HG02938 (cell line): Measurements from ENCODE around the gene C2CD3.
"Not testable (repeated sequence)": the region's sequence is repeated elsewhere in the genome, so short reads cannot be mapped to it uniquely, and the experiment has no call there.

Experiments
- ATAC-seq: cut with Tn5 transposase; IDR thresholded peaks from one replicate; pipeline ENCODE4 v1.9.1; 2021; ENCODE audit warnings: mild to moderate bottlenecking, moderate library complexity; ENCODE audit not compliant: unreplicated experiment

C2CD3 gene

DNA sequence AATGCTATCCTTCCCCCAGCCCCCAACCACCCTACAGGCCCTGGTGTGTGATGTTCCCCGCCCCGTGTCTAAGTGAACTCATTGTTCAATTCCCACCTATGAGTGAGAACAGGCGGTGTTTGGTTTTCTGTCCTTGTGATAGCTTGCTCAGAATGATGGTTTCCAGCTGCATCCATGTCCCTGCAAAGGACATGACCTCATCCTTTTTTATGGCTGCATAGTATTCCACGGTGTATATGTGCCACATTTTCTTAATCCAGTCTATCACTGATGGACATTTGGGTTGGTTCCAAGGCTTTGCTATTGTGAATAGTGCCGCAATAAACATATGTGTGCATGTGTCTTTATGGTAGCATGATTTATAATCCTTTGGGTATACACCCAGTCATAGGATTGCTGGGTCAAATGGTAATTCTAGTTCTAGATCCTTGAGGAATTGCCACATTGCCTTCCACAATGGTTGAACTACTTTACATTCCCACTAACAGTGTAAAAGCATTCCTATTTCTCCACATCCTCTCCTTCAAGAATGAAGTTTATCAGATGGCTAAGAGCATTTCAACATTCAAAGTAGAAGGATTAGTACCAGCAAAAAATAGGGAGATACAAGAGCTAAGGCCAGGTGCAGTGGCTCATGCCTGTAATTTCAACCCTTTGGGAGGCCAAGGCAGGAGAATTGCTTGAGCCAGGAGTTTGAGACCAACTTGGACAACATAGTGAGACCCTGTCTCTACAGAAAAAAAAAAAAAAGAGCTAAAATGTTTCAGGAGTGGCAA, 50.4 kb downstream of the C2CD3 start:
- not testable (repeated sequence) for ATAC-seq

DNA sequence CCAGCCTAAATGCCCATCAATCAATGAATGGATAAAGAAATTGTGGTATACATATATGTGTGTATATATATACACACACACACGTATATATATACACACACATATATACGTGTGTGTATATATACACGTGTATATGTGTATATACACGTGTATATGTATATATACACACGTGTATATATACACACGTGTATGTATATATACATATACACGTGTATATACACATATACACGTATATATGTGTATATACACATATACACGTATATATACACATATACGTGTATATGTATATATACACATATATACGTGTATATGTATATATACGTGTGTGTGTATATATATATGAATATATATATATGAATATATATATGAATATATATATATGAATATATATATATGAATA, 54.1 kb downstream of the C2CD3 start:
- ATAC-seq = no peak

DNA sequence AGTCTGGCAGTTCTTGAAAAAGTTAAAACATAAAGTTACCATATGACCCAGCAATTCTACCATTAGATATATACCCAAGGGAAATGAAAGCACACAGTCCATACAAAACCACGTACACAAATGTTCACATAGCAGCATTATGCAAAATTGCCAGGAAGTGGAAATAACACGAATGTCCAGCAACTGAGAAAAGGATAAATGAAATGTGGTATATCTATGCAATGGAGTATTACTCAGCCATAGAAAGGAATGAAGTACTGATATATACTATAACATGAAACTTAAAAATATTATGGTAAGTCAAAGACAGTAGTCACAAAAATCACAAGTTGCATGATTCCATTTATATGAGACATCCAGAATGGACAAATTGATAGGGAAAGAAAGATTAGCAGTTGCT, 57.9 kb downstream of the C2CD3 start:
- ATAC-seq = no peak

DNA sequence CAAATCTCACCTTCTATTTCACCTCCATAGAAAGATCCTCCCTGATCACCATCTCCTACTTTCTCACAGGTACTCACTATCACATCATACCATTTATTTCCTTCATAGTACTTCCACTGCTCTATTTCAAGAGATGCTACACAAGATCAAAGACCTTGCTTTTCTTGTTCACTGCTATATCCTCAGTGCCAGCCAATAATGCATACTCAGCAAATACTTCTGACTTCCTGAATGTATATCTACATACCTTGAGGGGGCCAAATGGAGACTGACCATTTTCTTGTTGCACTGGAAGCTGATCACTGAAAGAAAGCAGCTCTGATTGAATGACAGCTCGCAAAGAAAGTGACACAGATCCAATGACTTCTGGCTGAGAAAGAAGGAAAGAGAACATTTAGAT, 64.7 kb downstream of the C2CD3 start:
- ATAC-seq = no peak

DNA sequence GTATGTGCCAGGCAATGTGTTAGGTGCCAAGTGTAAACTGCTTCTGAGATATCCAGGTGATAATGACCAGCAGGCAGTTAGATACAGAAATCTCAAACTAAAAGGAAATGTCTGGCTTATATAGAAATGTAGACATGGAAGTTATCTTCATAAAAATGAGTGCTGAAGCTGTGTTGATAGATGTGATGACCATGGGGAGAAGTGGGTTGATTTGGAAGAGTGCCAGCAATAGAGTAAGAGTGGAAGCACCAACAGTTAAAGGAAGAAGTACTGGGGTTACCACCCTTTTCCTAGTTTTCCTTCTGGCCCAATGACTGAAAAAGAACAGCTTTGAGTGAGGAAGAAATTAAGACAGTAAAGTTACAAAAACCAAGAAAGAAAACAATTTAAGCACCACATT, 68.5 kb downstream of the C2CD3 start:
- ATAC-seq = no peak

DNA sequence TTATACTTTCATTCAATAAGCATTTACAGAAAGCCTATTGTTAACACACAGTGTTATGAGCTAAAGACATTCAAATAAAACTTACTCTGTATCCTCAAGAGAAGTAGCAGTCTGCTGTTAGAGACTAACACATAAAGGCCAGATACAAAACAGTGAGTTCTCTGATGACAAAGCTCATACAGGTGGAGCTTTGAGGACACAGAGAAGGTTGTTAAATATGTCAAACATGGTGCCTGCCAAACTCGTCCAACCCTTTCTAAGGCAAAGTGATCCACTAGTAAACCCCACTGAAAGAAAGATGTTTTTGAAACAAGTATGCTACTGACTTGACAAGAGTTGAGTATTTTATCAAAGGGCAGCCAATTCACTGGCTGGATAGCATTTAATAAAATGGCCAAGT, 70.1 kb downstream of the C2CD3 start:
- no peak for ATAC-seq

DNA sequence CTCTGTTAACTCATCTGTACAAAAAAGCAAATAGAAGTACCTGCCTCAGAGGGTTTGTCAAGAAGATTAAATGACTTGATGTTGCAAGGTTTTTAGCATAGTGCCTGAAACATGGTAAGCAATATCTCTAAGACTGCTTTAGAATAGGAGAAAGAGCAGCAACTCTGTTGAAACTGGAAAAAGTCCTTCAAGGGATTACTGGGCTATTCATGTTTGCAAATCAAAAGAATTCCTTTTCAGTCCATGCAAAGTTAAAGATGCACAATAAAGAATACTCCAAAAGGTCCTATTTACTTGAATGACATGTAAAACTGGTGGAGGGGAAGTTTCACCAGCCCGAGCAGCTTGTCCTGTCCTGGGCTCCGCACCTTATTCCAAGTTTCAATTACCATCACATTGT, 70.6 kb downstream of the C2CD3 start:
- no peak for ATAC-seq

DNA sequence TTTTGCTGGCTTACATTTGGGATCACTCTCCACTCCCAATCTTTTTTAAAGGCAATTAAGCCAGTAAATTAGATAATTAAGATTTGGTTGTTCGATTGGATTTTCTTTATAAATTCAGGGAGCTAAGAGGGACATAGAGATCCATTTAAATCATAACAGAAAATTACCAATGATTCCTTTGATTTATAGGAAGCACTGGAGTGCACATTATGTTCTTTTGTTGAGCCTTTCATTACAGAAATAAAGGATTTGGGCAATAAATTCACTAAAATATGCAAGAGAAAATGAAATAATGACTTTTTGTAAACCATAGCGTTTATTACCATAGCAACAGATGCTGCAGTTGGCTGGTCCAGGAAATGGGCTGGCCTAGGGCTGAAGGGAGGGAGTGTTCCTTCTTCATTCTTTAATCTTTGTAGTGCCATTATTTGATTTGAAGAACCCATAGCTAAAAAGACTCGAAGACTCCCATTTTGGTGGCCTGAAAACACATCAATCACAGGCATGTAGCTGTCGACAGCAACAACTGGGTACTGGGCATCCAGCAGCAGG, 73.0 kb downstream of the C2CD3 start:
- no peak for ATAC-seq

DNA sequence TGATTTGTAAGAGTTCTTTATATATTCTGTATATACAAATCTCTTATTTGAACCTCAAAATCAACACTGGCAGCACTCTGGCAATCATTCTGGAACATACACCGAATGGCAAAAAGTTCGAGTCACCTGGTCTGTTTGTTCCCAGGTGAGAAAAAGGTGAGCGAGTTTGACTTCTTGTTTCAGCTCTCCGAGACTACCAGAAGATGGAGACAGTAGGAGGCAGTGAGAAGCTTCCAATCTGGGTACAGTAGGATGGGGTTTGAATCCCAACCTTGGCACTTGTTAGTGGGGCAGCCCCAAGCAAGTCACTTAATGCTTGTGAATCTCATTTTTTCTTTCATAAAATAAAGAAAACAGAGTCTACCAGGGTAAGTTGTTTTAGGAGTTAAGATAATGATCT, 76.4 kb downstream of the C2CD3 start:
- ATAC-seq = no peak

DNA sequence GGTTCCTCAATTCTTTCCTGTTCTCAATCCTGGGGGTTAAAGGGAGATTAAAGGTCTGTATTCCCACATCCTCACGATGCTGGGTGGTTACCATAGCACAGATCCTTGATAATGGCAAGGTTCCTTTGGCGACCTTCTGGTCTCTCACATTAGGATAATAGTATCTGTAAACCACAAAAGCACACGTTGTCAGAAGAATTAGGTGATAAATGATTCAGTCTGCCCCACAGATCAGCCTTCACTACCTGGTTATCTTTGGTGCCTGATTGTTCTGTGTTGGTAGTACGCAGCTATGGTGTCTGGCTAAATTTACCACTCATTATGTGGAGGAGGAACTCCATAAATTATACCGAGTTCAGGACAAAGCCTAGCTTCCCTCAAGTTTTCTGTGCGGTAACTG, 78.4 kb downstream of the C2CD3 start:
- ATAC-seq = no peak

DNA sequence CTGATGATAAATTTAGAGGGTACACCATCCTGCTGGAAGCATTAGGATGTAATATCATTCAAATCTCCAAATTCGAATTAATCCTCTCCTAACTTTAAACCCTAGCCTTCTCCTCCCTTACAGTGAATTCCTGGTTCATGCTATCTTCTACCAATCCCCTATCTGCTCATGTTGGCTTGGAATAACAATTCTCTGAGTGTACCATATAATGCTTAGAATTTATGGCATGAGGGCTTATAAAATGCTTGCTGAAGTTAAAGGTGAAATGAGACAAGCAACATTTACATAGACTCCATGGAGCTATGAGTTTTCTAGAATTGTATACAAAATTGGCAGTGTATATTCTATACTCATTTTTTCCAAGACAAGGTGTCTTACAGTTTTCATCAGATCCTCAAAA, 79.3 kb downstream of the C2CD3 start:
- ATAC-seq = no peak

DNA sequence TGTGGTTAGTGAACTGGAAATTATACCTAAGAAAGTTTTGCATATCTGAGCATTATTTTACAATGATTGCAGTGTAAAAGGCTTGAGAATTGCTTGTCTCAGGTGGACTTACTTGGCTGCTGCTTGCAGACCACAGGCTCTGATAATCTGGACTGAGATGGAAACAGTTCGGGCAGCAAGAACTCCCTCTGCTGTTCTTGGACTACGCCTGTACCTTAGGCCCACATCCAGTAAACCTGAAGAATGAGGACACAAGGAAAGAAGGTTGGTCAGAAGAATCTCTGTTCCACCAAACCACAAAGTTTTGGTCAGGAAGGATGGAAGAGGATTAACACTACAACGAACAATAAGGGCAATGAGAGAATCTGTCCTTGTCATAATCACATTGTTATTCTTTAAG, 80.1 kb downstream of the C2CD3 start:
- no peak for ATAC-seq

DNA sequence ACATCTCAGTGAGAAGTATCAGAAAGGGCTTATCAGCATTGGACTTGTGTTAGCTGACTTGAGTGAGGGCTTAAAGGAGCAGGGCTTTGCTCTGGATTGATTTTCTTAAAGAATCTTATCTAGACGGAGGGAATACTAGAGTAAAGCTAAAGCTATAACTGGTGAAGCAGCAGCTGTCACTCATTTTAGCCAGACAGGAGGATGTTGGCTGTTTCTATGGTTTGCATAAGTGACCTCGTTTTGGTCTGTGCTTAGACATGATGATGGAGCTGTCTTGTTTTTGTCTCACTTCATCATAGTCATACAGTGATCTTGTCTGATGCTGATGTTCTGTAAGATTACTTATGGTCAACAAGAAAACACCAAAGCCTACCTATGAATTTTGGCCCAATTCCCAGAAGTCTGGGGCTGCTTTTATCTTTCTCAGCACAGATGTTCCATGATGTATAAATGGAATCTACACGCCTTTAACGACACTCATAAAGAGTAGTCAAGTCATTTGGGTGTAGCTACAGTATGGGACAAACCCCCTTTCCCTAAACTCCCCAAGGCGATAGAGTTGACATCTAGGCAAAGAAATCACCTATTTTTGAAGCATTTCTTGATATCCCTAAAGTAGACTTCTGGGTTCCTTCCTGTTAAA, 84.4 kb downstream of the C2CD3 start:
- ATAC-seq = no peak

DNA sequence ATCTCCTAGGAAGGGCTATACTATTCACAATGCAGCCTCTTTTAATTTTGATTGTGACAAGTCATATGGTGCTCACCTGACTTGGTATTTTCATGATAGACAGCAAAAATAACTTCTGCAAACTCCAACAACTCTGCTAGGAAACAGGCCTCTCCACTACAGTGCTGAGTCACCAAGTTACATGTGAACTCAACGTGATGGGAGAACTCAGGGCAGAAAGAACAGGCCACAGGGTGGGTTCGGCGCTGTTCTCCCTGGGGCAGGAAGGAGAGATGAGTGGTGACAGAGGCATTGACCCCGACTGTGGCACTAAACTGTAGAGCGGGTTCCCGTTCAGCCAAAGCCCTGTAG, 85.3 kb downstream of the C2CD3 start:
- ATAC-seq = no peak

DNA sequence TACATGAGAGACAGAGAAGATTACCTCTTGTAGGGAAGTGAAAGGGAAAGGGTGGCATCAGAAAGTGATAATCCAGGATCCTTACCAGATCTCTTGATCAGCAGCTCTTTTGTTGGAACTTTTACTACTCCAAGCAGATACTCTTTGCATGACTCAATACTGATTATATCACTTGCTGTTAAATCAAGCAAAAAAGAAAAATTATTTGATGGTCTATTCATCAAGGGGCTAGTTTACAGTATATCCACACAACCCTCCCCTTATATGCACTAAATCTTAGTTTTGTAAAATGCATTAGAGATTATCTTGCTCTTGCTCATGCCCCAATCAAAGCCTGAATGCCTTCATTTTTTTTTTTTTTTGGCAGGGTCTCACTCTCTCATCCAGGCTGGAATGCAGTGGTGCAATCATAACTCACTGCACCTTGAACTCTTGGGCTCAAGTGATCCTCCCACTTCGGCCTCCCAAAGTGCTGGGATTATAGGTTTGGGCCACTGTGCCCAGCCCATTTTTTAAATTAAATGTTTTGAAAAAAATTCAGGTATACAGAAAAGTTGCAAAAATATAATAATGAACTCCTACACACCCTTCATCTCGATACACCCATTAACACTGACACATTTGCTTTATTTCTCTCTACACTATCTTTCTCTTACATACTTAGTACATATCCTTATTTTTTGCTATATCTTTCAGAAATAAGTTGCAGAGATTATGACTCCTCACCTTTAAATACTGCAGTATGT, 85.8 kb downstream of the C2CD3 start:
- no peak for ATAC-seq

DNA sequence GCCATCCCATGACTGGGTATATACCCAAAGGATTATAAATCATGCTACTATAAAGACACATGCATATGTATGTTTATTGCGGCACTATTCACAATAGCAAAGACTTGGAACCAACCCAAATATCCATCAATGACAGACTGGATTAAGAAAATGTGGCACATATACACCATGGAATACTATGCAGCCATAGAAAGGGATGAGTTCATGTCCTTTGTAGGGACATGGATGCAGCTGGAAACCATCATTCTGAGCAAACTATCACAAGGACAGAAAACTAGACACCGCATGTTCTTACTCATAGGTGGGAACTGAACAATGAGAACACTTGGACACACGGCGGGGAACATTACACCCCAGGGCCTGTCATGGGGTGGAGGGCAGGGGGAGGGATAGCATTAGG, 86.9 kb downstream of the C2CD3 start:
- ATAC-seq = not testable (repeated sequence)

DNA sequence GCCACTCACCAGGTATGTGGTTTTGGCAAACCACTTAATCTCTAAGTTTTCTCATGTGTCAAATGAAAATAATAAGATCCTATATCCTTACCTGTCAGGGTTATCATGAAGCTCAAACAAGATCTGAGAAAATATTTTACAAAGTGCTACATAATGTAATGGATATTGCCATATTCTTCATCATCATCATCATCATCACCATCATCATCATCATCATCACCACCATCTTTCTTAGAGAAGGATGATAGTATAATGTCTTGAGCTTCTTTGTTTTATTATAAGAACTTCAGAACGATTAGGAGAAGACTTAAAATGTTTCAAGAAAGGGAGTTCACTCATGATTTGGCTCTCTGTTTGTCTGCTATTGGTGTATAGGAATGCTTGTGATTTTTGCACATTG, 89.4 kb downstream of the C2CD3 start:
- ATAC-seq = no peak

DNA sequence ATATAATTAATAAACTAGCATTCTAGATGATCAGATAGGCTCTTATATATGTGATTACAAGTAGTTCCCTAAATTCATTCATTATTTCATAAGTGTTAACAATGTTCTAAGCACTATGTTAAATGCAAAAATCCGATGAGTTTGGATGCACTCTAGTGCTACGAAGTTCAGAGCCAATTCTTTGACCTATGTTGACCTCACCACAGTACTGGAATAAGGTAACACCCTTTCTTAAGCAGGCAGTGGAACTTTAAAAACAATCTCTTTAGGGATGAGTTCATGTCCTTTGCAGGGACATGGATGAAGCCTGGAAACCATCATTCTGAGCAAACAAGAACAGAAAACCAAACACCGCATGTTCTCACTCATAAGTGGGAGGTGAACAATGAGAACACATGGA, 93.6 kb downstream of the C2CD3 start:
- no peak for ATAC-seq

DNA sequence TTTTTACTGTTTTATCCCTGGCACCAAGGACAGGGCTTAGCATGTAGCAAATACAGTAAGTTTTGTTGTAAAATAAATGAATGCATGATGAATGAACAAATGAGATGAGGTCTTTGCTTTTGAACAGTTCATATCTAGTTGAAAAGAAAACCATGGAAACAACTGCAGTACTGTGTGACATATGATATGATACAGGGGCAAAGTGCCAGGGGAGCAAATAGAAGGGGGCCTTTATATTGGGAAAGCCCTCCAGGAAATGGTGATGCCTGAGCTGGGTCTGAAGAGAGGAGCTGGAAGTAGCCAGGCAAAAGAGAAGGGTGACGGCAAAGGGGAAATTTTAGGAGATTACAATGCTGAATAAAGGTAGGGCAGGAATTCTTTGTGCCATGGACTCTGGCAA, 98.1 kb downstream of the C2CD3 start:
- ATAC-seq = no peak

DNA sequence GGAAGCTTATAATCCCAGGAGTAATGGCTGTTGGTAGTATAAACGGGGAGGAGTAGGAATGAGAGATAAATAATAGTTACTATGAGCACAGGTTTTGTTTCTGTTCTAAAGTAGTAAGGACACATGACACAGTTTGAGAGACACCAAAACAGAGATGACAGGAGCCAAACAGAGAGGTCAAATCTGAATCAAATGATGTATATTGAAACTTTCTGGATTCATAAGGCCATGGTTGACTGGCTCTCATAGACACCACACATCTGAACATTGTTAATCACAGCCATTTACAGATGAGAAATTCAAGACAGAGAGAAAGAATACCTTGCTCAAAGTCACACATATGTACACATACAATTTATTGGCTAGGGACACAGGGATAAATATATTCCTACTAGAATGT, 98.5 kb downstream of the C2CD3 start:
- ATAC-seq = no peak

DNA sequence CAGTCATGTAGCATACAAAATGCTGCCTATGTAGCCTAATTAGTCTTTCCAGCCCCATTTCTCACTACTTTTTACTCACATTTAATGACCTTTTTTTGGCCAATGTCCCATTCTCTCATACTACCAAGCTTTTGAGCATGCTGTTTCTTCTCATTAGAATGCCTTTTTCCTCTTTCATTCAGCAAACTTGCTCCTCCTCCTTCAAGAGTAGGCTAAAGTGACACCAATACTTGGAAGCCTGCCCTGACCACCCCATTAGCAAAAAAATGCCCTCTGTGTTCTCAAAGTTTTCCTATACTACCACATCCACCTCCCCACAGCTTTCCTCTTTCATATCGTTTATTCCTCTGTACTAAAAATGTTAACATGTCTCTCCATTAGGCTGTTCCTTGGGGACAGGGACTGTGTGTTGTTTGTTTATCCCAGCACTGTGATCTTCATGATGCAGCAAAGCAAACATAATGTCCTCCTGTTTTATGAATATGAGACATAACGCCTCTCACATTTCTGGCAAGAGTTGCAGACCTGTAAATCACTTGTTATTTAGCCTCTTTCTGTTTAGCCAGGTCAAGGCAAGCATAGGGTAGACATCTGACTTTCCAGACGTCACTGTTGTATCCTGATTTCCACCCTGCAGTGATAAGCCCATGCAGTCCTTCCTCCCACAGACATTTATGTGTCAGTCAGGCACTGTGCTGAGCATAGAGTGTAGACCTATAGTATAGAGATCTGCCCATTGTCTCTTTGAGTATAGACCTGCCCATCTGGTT, 99.9 kb downstream of the C2CD3 start:
- ATAC-seq = no peak
